ENCODE measurements around the gene MEIKIN.

Gene MEIKIN

DNA sequence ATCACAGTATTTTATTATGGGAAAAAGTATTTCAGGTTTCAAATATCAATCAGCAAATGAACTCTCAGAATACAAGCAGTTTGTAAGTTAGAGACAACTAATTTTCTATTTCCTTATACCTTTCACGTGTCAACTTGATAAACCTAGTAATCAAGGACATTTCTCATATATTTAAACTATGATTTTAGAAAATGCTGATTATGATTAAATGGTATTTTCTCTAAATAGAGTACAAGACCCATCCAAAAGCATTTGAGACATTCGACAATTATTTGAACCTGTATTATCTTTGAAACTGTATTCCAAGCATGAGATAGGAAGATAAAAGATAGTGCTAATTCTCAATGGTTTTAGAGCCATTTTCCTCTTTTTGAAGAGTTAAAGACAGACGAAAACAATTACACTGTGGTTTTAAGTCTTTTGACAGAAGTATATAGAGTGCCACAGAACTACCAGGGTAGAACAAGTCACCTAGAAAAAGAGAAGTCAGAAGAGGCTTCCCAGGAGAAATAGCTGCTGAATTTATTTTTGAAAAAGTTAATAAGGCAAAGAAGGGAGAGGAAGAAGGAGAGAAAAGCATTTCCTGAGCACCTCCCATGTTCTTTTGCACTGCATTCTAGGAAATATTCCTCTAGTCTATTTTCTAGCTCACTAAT lies 5.6 kb downstream of the MEIKIN start:
- Histone ChIP-seq H3K36me3 (ENCODE audit: insufficient read depth, low read length) (no peaks in the 10 kb centered on the region), H3K79me2 (ENCODE audit: insufficient read depth, low read length) (no peaks in the 10 kb centered on the region), H4K20me1 (ENCODE audit: insufficient read depth, low read length) (no peaks in the 10 kb centered on the region), H3K27me3 (ENCODE audit: insufficient read depth, low read length, poor library complexity) (peaks cover 8% of the 10 kb centered on the region), H3K4me1 (ENCODE audit: insufficient read depth, low read length) (no peaks in the 10 kb centered on the region), H3K9ac (ENCODE audit: low read depth, low read length) (no peak overlapping the region), H2AFZ (ENCODE audit: low read depth, low read length) (no peak overlapping the region), H3K9me3 (ENCODE audit: insufficient read depth, low read length, severe bottlenecking) (no peaks in the 10 kb centered on the region), H3K4me3 (ENCODE audit: low read depth in 1 of 2, low read length in 2 of 2) (no peak overlapping the region), H3K27ac (ENCODE audit: low read length) (no peak overlapping the region), H3K4me2 (ENCODE audit: insufficient read depth, low read length) (no peak overlapping the region)
- DNase-seq: no peak
- TF ChIP-seq, protein P1, sequence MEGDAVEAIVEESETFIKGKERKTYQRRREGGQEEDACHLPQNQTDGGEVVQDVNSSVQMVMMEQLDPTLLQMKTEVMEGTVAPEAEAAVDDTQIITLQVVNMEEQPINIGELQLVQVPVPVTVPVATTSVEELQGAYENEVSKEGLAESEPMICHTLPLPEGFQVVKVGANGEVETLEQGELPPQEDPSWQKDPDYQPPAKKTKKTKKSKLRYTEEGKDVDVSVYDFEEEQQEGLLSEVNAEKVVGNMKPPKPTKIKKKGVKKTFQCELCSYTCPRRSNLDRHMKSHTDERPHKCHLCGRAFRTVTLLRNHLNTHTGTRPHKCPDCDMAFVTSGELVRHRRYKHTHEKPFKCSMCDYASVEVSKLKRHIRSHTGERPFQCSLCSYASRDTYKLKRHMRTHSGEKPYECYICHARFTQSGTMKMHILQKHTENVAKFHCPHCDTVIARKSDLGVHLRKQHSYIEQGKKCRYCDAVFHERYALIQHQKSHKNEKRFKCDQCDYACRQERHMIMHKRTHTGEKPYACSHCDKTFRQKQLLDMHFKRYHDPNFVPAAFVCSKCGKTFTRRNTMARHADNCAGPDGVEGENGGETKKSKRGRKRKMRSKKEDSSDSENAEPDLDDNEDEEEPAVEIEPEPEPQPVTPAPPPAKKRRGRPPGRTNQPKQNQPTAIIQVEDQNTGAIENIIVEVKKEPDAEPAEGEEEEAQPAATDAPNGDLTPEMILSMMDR (IDR thresholded peaks at IDR 0.05; ENCODE audit: borderline replicate concordance, extremely low read depth, low read length, poor library complexity, severe bottlenecking): no peak
- TF ChIP-seq EZH2 (IDR thresholded peaks at IDR 0.05; ENCODE audit: borderline replicate concordance, low read depth, low read length, severe bottlenecking): no peak
- ATAC-seq (ENCODE audit: insufficient read depth, low read depth): no peak

DNA sequence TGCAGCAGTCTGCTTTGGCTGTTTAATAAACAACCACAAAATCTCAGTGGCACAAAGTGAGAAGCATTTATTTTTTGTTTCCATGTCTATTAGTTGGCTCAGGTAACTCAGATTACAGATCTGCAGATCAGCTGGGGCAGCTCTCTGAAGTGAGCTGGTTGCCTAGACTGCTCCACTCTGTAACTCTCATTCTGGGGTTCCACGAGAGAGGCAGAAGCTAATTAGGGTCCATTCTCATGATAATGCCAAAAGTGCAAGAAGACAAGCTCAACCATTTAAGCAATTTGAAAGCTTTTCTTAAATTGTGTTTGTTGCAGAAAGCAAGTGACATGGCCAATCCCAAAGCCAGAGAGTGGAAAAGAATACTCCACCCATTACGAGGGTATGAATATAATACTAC lies 13.2 kb downstream of the MEIKIN start:
- no peak overlapping the region for H3K4me3 ChIP-seq (ENCODE audit: low read depth in 1 of 2, low read length in 2 of 2)
- H3K79me2 ChIP-seq (ENCODE audit: insufficient read depth, low read length): no peaks in the 10 kb centered on the region
- H3K27me3 ChIP-seq (ENCODE audit: insufficient read depth, low read length, poor library complexity): no peaks in the 10 kb centered on the region
- ATAC-seq (ENCODE audit: insufficient read depth, low read depth): no peak
- no peak overlapping the region for H2AFZ ChIP-seq (ENCODE audit: low read depth, low read length)
- DNase-seq: no peak
- no peaks in the 10 kb centered on the region for H3K36me3 ChIP-seq (ENCODE audit: insufficient read depth, low read length)
- no peak overlapping the region for H3K9ac ChIP-seq (ENCODE audit: low read depth, low read length)
- H3K4me2 ChIP-seq (ENCODE audit: insufficient read depth, low read length): no peak overlapping the region
- TF ChIP-seq, protein P1 (IDR thresholded peaks at IDR 0.05; ENCODE audit: borderline replicate concordance, extremely low read depth, low read length, poor library complexity, severe bottlenecking): no peak
- H4K20me1 ChIP-seq (ENCODE audit: insufficient read depth, low read length): no peaks in the 10 kb centered on the region
- no peaks in the 10 kb centered on the region for H3K9me3 ChIP-seq (ENCODE audit: insufficient read depth, low read length, severe bottlenecking)
- H3K4me1 ChIP-seq (ENCODE audit: insufficient read depth, low read length): no peaks in the 10 kb centered on the region
- H3K27ac ChIP-seq (ENCODE audit: low read length): no peak overlapping the region

DNA sequence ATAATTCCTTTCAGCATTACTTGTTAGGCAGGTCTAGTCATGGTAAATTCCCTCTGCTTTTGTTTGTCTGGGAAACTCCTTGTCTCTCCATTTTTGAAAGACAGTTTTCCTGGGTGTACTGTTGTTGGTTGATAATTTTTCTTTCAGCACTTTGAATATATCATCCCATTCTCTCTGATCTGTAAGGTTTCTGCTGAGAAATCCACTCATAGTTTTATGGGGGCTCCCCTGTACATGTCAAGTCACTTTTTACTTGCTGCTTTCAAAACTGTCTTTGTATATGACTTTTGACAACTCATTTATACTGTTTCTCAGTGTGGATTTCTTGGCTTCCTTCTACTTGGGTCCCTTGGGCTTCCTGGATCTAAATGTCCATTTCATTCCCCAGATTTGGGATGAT lies 16.5 kb downstream of the MEIKIN start:
- H4K20me1 ChIP-seq (ENCODE audit: insufficient read depth, low read length): no peaks in the 10 kb centered on the region
- H3K9me3 ChIP-seq (ENCODE audit: insufficient read depth, low read length, severe bottlenecking): peaks cover 2% of the 10 kb centered on the region
- H3K4me3 ChIP-seq (ENCODE audit: low read depth in 1 of 2, low read length in 2 of 2): no peak overlapping the region
- H3K27ac ChIP-seq (ENCODE audit: low read length): no peak overlapping the region
- H3K4me2 ChIP-seq (ENCODE audit: insufficient read depth, low read length): no peak overlapping the region
- H2AFZ ChIP-seq (ENCODE audit: low read depth, low read length): no peak overlapping the region
- H3K4me1 ChIP-seq (ENCODE audit: insufficient read depth, low read length): no peaks in the 10 kb centered on the region
- H3K36me3 ChIP-seq (ENCODE audit: insufficient read depth, low read length): no peaks in the 10 kb centered on the region
- no peak for ATAC-seq (ENCODE audit: insufficient read depth, low read depth)
- H3K27me3 ChIP-seq (ENCODE audit: insufficient read depth, low read length, poor library complexity): no peaks in the 10 kb centered on the region
- DNase-seq: no peak
- TF ChIP-seq, protein P1 (IDR thresholded peaks at IDR 0.05; ENCODE audit: borderline replicate concordance, extremely low read depth, low read length, poor library complexity, severe bottlenecking): no peak
- TF ChIP-seq EZH2 (IDR thresholded peaks at IDR 0.05; ENCODE audit: borderline replicate concordance, low read depth, low read length, severe bottlenecking): no peak
- H3K79me2 ChIP-seq (ENCODE audit: insufficient read depth, low read length): no peaks in the 10 kb centered on the region
- H3K9ac ChIP-seq (ENCODE audit: low read depth, low read length): no peak overlapping the region

DNA sequence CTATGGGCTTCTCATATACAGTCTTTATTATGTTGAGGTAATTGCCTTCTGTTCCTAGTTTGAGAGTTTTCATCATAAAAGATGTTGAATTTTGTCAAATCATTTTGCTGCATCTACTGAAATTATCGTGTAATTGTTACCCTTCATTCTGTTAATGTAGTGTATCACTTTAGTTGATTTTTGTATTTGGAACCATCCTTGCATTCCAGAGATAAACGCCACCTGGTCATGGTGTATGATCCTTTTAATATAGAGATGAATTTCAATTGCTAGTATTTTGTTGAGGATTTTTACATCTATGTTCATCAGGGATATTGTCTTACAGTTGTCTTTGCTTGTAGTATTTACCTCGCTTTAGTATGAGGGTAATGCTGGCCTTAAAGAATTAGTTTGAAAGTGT lies 19.3 kb downstream of the MEIKIN start:
- Histone ChIP-seq H2AFZ (ENCODE audit: low read depth, low read length) (no peak overlapping the region), H3K79me2 (ENCODE audit: insufficient read depth, low read length) (no peaks in the 10 kb centered on the region), H3K9ac (ENCODE audit: low read depth, low read length) (no peak overlapping the region), H3K4me1 (ENCODE audit: insufficient read depth, low read length) (no peaks in the 10 kb centered on the region), H3K27me3 (ENCODE audit: insufficient read depth, low read length, poor library complexity) (no peaks in the 10 kb centered on the region), H4K20me1 (ENCODE audit: insufficient read depth, low read length) (no peaks in the 10 kb centered on the region), H3K9me3 (ENCODE audit: insufficient read depth, low read length, severe bottlenecking) (peaks cover 2% of the 10 kb centered on the region), H3K36me3 (ENCODE audit: insufficient read depth, low read length) (no peaks in the 10 kb centered on the region), H3K4me3 (ENCODE audit: low read depth in 1 of 2, low read length in 2 of 2) (no peak overlapping the region), H3K4me2 (ENCODE audit: insufficient read depth, low read length) (no peak overlapping the region), H3K27ac (ENCODE audit: low read length) (no peak overlapping the region)
- TF ChIP-seq, protein P1 (IDR thresholded peaks at IDR 0.05; ENCODE audit: borderline replicate concordance, extremely low read depth, low read length, poor library complexity, severe bottlenecking): no peak
- no peak for TF ChIP-seq EZH2 (IDR thresholded peaks at IDR 0.05; ENCODE audit: borderline replicate concordance, low read depth, low read length, severe bottlenecking)
- ATAC-seq (ENCODE audit: insufficient read depth, low read depth) (no peak), DNase-seq (no peak)

Measured in DND-41 (cell line).